ENCODE measurements around the gene HSF4.

Gene HSF4

DNA sequence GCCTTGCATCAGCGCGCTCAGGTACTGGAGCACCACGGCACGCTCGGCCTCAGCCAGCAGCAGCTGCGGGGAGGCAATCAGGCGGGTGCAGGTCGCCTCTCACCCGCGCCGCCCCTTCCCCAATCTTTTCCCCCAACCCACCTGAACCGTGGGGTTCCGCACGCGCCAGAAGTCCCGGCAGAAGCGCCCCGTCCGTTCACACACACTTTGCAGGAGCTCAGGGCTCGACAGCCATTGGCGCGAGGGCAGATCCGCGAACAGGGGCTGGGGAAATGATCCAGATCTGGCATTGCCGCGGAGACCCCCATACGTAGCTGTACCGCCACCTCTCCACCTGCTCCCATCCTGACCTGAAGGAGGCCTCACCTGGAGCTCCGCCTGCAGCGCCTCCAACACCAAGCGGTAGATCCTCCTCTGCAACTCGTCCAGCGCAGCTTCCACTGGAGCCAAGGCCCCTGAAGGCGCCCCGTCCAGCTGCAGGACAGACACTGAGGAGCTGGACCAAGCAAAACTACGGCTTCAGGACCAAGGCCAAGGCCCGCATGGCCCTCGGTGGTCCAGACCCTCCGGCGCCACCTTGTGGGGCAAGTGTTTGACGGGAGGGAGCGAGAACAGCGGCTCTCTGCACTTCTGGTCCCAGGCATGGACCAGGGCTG is 20.6 kb downstream of the HSF4 start:
- peak; percentile 96 for DNase-seq (ENCODE audit: low read depth, low spot score)

DNA sequence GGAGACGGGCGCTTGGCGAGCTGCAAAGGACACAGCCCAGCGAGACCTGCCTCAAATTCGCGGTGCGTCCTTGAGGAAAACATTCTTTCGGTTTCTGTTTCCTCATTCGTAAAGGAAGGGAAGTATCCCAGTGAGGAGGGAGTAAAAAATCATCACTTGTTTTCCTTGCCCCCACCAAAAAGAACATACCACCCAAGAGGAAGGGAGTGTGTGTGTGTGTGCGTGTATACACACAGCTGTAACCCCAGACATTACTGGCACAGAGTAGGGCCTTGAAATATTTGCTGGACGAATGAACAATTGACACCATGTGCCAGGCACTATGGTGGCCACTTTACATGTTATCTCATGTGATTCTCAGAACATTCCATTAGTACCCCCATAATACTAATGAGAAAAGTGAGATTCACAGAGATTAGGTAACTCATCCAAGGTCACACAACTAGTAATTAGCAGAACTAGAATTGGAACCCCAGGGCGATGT is 21.1 kb downstream of the HSF4 start:
- DNase-seq (ENCODE audit: low read depth, low spot score) = no peak

DNA sequence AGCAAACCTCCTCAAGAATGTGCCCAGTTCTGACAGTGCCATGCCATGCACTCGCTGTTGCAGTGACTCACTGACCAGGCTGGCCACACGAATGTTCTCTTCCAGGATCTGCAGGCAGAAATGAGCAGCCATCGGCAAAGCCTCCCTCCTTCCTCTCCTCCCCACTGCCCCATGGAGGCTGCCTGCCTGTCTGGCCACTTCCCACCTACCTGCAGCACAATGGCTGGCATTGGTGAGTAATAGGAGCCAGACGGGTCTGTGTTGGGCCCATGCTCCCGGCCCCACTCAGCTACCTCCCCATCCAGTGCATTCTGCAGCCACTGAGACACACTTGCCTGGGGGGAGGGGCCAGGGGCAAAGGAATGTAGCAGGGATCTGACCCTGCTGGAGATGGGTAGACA is 22.0 kb downstream of the HSF4 start:
- DNase-seq (ENCODE audit: low read depth, low spot score) = peak; percentile 74

DNA sequence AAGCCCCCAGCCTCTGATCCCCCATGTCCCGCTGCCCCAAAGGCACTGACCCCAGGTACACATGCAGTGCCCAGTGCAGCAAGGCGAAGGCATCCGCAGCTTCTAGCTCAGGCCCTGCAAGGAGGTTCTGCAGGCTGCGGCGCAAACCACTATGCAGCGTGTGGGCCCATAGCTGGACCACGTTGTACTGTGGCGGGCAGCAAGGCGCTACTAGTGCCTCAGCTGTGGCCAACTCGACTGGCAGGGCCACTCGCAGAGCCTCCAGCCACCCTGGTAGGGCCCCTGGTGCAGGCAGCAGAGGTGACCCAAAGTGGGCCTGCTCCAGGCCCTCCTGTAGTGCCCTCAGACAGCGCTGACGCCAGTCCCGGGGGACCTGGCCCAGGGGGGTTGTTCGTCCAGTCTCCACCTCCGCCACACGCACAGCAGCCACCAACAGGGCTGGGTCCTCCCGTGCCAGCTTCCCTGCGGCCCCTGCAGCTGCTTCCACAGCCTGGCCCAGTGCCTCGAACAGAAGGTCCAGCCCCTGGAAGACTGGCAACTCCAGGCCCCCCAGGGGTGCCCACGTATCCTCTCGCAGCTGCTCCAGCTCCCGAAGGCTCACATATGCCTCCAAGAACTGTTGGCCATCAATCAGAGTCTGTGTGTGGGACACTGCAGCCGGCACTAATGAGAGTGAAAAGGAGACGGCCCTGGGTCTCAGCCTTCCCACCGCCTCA is 22.8 kb downstream of the HSF4 start:
- no peak for DNase-seq (ENCODE audit: low read depth, low spot score)

GRCh38 chr16:67188323-67188722 is 23.8 kb downstream of the HSF4 start:
- no peak for DNase-seq (ENCODE audit: low read depth, low spot score)

DNA sequence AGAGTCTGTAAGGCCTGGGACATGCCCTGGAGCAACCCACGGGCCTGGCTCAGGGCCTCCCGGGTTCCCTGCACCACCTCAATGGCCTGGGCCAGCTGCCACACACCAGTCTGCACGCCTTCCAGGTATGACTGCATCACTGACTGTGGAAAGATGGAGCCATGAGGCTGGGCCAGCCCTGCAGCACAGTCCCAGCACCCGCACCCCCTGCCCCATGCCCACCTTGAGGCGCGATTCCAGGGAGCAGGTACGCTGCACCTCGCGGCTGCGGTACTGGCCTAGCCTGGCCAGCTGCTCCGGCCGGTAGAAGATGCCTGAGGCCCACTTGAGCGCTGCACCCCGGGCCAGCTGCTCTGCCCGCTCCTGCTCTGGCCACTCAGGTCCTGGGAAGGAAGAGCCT is 24.3 kb downstream of the HSF4 start:
- DNase-seq (ENCODE audit: low read depth, low spot score) = no peak

GRCh38 chr16:67190041-67190440 is 25.5 kb downstream of the HSF4 start, which contains the start of gene EXOC3L1:
TSS of gene EXOC3L1 (minus strand) at chr16:67190136. CDS start at chr16:67189676, 460 bp downstream.
- no peak for DNase-seq (ENCODE audit: low read depth, low spot score)

DNA sequence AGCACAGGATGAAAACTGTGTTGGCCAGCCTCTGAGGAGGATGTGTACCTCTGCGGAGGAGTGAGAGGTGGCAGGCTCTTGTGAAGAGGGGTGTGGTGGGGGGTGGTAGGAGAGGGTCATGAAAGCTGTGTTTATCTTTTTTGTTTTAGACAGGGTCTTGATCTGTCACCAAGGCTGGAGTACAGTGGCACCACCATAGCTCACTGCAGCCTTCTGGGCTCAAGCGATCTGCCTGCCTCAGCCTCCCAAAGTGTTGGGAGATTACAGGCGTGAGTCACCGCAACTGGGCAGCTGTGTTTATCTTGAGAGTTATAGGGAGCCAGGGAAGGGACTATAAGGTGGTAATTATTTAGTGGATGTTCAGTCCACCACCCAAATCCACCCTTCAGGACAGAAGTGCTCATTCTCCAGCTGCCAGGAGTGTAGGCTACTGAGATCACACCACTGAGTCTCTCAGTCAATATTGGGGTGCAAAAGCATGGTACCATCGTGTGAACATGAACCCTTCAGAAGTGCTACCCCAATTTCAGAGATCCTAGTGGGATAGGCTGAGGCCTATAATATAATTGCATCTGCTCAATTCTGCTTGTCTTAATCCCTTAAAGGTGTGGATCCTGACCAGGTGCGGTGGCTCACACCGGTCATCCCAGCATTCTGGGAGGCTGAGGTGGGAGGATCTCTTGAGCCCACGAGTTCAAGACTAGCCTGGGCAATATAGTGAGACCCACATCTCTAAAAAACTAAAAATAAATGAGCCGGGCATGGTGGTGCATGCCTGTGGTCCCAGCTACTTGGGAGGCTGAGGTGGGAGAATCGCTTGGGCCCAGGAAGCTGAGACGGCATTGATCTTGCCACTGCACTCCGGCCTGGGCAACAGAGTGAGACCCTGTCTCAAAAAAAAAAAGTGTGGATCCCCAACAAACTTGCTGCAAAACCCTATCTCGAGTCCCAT is 26.2 kb downstream of the HSF4 start:
- DNase-seq (ENCODE audit: low read depth, low spot score) = no peak

GRCh38 chr16:67191411-67191994 is 27.0 kb downstream of the HSF4 start:
- no peak for DNase-seq (ENCODE audit: low read depth, low spot score)

DNA sequence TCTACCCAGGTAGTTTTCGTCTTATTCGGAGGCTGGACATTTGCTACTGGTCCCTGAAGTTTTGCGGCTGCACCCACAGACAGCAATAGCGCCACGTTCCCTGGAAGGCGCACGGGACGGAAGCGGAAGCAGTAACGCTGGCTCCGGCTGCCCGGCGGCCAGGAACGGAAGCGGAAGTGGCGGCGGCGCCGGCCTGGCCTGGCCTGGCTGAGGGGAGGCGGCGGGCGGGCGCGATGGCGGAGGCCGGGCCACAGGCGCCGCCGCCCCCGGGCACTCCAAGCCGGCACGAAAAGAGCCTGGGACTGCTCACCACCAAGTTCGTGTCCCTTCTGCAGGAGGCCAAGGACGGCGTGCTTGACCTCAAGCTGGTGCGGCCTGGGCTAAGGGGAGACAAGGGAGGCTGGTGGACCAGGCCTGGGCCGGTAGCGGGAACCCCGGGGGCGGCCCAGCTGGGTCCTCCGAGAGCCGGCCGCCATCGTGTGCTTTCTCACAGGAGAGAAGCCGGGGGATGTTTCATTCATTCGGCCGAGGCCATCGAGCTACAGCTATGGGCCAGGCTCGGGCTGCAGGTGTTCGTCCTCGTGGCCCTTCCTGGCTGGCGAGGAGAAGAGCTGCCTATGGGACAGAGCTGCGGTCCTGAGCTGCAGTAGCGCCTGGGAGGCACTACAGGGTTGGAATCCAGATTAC is 27.6 kb downstream of the HSF4 start, which contains the start of gene E2F4:
E2F4 (plus strand) TSS at position 161 of the 687 bp plus-strand sequence; CDS start at position 234, 73 bp downstream.
- DNase-seq (ENCODE audit: low read depth, low spot score) = peak; percentile 92

- no peak for DNase-seq (ENCODE audit: low read depth, low spot score)
Observed at GRCh38 chr16:67192781-67193361, 28.3 kb downstream of the HSF4 start.

- no peak for DNase-seq (ENCODE audit: low read depth, low spot score)
Observed at GRCh38 chr16:67193536-67193935, 29.0 kb downstream of the HSF4 start.

GRCh38 chr16:67194260-67194659 is 29.7 kb downstream of the HSF4 start:
- no peak for DNase-seq (ENCODE audit: low read depth, low spot score)

GRCh38 chr16:67195676-67196075 is 31.1 kb downstream of the HSF4 start:
- DNase-seq (ENCODE audit: low read depth, low spot score) = no peak

DNA sequence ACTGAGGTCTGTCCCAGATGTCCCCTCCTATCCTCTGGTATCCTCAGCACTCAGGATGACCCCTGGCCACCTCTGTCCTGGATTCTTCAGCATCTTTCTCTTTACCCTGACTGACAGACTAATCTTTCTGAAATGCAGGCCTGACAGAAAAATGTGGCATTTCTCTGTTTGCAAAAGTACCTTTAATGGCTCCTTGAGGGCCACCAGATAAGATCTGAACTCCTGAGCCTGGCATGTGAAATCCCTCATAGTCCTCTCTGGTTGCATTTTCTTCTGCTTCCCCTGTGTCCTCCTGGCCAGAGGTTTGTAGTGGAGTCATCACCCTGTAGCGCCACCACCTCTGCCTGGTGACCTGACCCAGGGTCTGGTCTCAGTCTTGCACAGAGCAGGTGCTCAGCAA is 32.3 kb downstream of the HSF4 start:
- no peak for DNase-seq (ENCODE audit: low read depth, low spot score)

DNA sequence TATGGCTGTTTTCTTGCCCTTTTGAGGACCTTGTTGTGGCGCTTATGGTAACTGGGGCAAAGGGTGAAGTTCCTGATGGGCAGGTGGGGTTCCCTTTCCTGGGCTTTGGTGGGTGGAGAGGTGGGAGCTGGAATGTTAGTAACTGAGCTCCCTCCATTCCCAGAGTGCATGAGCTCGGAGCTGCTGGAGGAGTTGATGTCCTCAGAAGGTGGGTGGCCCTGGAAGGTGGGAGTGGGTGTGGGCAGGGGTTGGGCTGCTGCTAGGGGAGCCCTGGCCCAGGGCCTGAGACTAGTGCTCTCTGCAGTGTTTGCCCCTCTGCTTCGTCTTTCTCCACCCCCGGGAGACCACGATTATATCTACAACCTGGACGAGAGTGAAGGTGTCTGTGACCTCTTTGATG is 33.2 kb downstream of the HSF4 start:
- no peak for DNase-seq (ENCODE audit: low read depth, low spot score)

GRCh38 chr16:67198238-67198734 is 33.7 kb downstream of the HSF4 start:
- DNase-seq (ENCODE audit: low read depth, low spot score) = peak; percentile 71

- DNase-seq (ENCODE audit: low read depth, low spot score) = peak; percentile 89
Observed at GRCh38 chr16:67199011-67199807, 34.7 kb downstream of the HSF4 start, which contains the start of gene ELMO3. TSS of gene ELMO3 (plus strand) at chr16:67199131. CDS start at chr16:67199327, 196 bp downstream.

- no peak for DNase-seq (ENCODE audit: low read depth, low spot score)
Observed at GRCh38 chr16:67199808-67200198, 35.3 kb downstream of the HSF4 start.

Data from ELF-1 (cell line).